Cardiac fibroblast (primary cell): ENCODE measurements around the gene LCAT.
A peak's percentile ranks its signal among the peaks of the same experiment; 100 is the strongest.

Experiments used
- DNase-seq, 2 donors: peaks; one replicate each; pipeline versions ENCODE4 v3.0.0 to v3.0.0-alpha.2; 2010; ENCODE audit warnings: low read depth in 2 of 2
- H3K4me3 ChIP-seq, 2 donors: replicated peaks in 1 of 2; 1 replicate in 1 of 2; 2 replicates in 1 of 2; pipeline ENCODE4 v1.5.1; 2011; ENCODE audit warnings: low read depth in 2 of 2, low read length in 2 of 2, mild to moderate bottlenecking in 2 of 2, moderate library complexity in 1 of 2
- CTCF ChIP-seq: IDR thresholded peaks from one replicate; pipeline ENCODE4 v1.5.1; 2011; ENCODE audit warnings: low read depth, mild to moderate bottlenecking, low read length, inconsistent platforms

The LCAT gene

GRCh38 chr16:67902831-67903230 lies 41.1 kb downstream of the LCAT start:
- DNase-seq, result no peak
- H3K4me3 ChIP-seq, result no peak overlapping the region
- TF ChIP-seq CTCF, result no peak

- H3K4me3 ChIP-seq, result no peak overlapping the region
- no peak for DNase-seq
- TF ChIP-seq CTCF, result no peak
These were observed 42.2 kb downstream of the LCAT start for GRCh38 chr16:67901734-67902133.

- no peak overlapping the region for H3K4me3 ChIP-seq
- no peak for TF ChIP-seq CTCF
- DNase-seq, result peak; percentile 48 to 82
These were observed 46.7 kb downstream of the LCAT start for GRCh38 chr16:67897231-67897630.

- DNase-seq, result peak; percentile 15 to 25
- TF ChIP-seq CTCF, result no peak
- H3K4me3 ChIP-seq, result peak overlapping the region; percentile 88 to 90
These were observed 50.0 kb downstream of the LCAT start for GRCh38 chr16:67893743-67894399.

- TF ChIP-seq CTCF, result no peak
- H3K4me3 ChIP-seq, result peak within 1 kb of the TSS; percentile 88 to 90
- DNase-seq, result peak; percentile 96
These were observed 50.8 kb downstream of the LCAT start, which contains the start of gene PSKH1 for GRCh38 chr16:67892899-67893742. Gene PSKH1 (plus strand): TSS chr16:67893254. CDS start chr16:67908750, 15,496 bp downstream.

- peak overlapping the region in 1 of 2 donors; percentile 49 for H3K4me3 ChIP-seq
- TF ChIP-seq CTCF, result no peak
- no peak for DNase-seq
These were observed 51.5 kb downstream of the LCAT start for GRCh38 chr16:67892375-67892774.
